HUES64 (cell line): Measurements from ENCODE around the gene CILP. TPM values are rescaled to one million over a fixed set of nuclear protein-coding genes. Genes with fewer than 3 reads are reported as not detected.

ENCODE experiments used
- H3K27ac ChIP-seq: 2 replicates; pipeline ENCODE4 v1.7.0; 2013; ENCODE audit warnings: low read depth, low read length, inconsistent platforms
- H3K27me3 ChIP-seq: 2 replicates; pipeline ENCODE4 v1.6.1; 2013; ENCODE audit warnings: mild to moderate bottlenecking, low read length; ENCODE audit not compliant: insufficient read depth
- H3K36me3 ChIP-seq: 2 replicates; pipeline ENCODE4 v1.6.1; 2013; ENCODE audit warnings: mild to moderate bottlenecking, low read length; ENCODE audit not compliant: insufficient read depth
- H3K4me1 ChIP-seq: 2 replicates; pipeline ENCODE4 v1.6.1; 2013; ENCODE audit warnings: mild to moderate bottlenecking, low read length, moderate library complexity; ENCODE audit not compliant: insufficient read depth
- H3K4me3 ChIP-seq: 2 replicates; pipeline ENCODE4 v1.5.1; 2013; ENCODE audit warnings: mild to moderate bottlenecking, low read length, moderate library complexity
- H3K9ac ChIP-seq: 2 replicates; pipeline ENCODE4 v1.6.1; 2013; ENCODE audit warnings: mild to moderate bottlenecking, low read depth, low read length
- H3K9me3 ChIP-seq: 2 replicates; pipeline ENCODE4 v1.6.1; 2013; ENCODE audit warnings: low read depth, low read length; ENCODE audit not compliant: insufficient read depth
- whole genome bisulfite sequencing: fragments of 150-250, 120-280 bp; methylation state at CpG from one replicate; pipeline ENCODE4 v1.1.7; 2013; ENCODE audit warnings: missing lambda C conversion rate; 5-methylcytosine and 5-hydroxymethylcytosine counted together
- polyA plus RNA-seq, 2 experiments: library from polyadenylated mRNA; stranded (reverse); fragments of 50-300 nt; gene quantifications; one replicate each; pipeline ENCODE4 v1.2.3, GENCODE V29; 2013

The CILP gene, protein sequence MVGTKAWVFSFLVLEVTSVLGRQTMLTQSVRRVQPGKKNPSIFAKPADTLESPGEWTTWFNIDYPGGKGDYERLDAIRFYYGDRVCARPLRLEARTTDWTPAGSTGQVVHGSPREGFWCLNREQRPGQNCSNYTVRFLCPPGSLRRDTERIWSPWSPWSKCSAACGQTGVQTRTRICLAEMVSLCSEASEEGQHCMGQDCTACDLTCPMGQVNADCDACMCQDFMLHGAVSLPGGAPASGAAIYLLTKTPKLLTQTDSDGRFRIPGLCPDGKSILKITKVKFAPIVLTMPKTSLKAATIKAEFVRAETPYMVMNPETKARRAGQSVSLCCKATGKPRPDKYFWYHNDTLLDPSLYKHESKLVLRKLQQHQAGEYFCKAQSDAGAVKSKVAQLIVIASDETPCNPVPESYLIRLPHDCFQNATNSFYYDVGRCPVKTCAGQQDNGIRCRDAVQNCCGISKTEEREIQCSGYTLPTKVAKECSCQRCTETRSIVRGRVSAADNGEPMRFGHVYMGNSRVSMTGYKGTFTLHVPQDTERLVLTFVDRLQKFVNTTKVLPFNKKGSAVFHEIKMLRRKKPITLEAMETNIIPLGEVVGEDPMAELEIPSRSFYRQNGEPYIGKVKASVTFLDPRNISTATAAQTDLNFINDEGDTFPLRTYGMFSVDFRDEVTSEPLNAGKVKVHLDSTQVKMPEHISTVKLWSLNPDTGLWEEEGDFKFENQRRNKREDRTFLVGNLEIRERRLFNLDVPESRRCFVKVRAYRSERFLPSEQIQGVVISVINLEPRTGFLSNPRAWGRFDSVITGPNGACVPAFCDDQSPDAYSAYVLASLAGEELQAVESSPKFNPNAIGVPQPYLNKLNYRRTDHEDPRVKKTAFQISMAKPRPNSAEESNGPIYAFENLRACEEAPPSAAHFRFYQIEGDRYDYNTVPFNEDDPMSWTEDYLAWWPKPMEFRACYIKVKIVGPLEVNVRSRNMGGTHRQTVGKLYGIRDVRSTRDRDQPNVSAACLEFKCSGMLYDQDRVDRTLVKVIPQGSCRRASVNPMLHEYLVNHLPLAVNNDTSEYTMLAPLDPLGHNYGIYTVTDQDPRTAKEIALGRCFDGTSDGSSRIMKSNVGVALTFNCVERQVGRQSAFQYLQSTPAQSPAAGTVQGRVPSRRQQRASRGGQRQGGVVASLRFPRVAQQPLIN
- not detected for polyA plus RNA-seq (2013, experiment 1 of 2)
- polyA plus RNA-seq (2013, experiment 2 of 2), result not detected

GRCh38 chr15:65210770-65211481 lies at the start of gene CILP:
TSS of gene CILP (minus strand) at chr15:65211473. CDS start at chr15:65209755, 1,718 bp downstream.
- Histone ChIP-seq H3K9me3 (no peaks in the 10 kb centered on the region), H3K4me1 (no peaks in the 10 kb centered on the region), H3K4me3 (no peak within 1 kb of the TSS), H3K9ac (no peak within 1 kb of the TSS), H3K27me3 (no peaks in the 10 kb centered on the region), H3K36me3 (no peaks in the 10 kb centered on the region), H3K27ac (no peak within 1 kb of the TSS)
- 88% methylated on average over 8 of the region's 8 CpGs for WGBS

DNA sequence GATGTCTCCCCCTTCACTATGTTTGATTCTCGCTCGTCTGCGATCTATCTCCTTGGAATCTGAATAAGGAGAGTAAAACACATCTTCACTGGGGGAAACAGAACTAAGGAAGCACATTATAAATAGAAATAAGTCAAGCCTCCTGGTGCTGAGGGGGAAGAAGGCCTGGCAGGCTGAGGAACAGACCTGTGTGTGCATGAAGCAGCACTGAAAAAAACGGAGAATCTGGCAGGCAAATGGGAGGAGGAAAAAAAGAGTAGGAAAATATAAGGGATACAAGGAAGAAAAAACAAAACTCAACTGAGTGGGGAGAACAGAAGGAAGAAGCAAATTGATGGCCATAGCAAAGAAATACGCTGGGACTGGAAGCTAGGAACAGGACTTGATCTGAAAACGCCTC lies 49.7 kb upstream of the CILP start:
- H3K27ac ChIP-seq, result no peak overlapping the region
- H3K4me3 ChIP-seq, result no peak overlapping the region
- no peaks in the 10 kb centered on the region for H3K9me3 ChIP-seq
- no peak overlapping the region for H3K9ac ChIP-seq
- peaks cover 10% of the 10 kb centered on the region for H3K4me1 ChIP-seq
- WGBS, result 95% methylated on average over 5 of the region's 6 CpGs
- no peaks in the 10 kb centered on the region for H3K27me3 ChIP-seq
- H3K36me3 ChIP-seq, result peaks cover 5% of the 10 kb centered on the region; the same call in 1 of the 2 replicates

GRCh38 chr15:65259367-65259797 lies 48.1 kb upstream of the CILP start:
- peaks cover 5% of the 10 kb centered on the region; the same call in 1 of the 2 replicates for H3K36me3 ChIP-seq

DNA sequence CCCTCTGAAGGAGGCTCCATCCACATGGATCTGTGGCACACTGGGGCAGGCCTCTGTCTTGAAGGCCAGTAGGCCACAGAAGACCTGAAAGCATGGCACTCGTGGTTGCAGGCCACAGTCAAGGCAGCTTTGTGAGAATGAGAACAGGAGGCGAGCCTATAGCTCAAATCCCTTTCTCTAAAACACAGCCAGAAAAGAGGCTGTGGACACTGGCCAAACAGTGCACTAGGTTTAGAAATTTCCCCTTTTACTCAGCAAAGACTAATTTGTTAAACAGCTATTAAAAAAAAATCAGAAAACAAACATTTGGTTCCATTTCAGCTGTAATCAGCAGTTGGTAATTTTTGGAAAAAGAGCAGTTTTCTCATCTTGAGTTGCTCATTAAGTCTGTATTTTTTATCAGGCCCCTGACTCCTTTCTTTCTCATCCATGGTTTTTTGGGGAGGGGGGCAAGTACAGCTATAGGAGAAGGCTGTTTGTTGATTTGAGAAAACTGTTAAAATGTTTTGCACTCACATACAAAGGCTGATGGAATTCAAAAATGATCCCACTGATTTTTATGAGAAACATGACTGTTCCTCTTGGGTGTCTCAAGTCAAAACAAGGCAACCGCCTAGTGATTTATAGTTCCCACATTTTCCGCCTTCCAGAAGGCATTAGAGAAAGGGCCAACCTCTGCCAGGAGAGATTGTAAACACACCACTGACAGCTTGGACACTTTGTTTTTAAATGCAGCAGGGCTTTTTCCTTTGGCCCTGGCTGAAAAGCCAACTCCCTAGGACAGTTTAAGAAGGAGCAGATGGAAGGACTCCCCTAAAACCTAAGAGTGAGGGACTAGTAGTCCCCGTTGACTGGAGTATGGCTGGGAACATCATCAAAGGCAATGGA lies 47.3 kb upstream of the CILP start:
- no peak overlapping the region for H3K4me3 ChIP-seq
- no peaks in the 10 kb centered on the region for H3K27me3 ChIP-seq
- H3K9ac ChIP-seq, result no peak overlapping the region
- no peak overlapping the region for H3K27ac ChIP-seq
- H3K9me3 ChIP-seq, result no peaks in the 10 kb centered on the region
- 93% methylated on average over 5 of the region's 5 CpGs for WGBS
- peaks cover 3% of the 10 kb centered on the region; the same call in 1 of the 2 replicates for H3K4me1 ChIP-seq
- peaks cover 5% of the 10 kb centered on the region; the same call in 1 of the 2 replicates for H3K36me3 ChIP-seq

More at GRCh38 chr15:65259367-65259797, 48.1 kb upstream of the CILP start:
- 92% methylated on average over 7 of the region's 7 CpGs for WGBS
- H3K9ac ChIP-seq, result no peak overlapping the region
- H3K4me3 ChIP-seq, result no peak overlapping the region
- no peaks in the 10 kb centered on the region for H3K9me3 ChIP-seq
- peaks cover 3% of the 10 kb centered on the region; the same call in 1 of the 2 replicates for H3K4me1 ChIP-seq
- no peak overlapping the region for H3K27ac ChIP-seq
- H3K27me3 ChIP-seq, result no peaks in the 10 kb centered on the region

- Histone ChIP-seq H3K36me3 (peaks cover 5% of the 10 kb centered on the region; the same call in 1 of the 2 replicates), H3K4me3 (no peak overlapping the region), H3K27ac (no peak overlapping the region), H3K9ac (no peak overlapping the region), H3K9me3 (no peaks in the 10 kb centered on the region), H3K4me1 (peaks cover 3% of the 10 kb centered on the region; the same call in 1 of the 2 replicates), H3K27me3 (no peaks in the 10 kb centered on the region)
- WGBS, result 92% methylated on average over 7 of the region's 7 CpGs
These were observed 44.3 kb upstream of the CILP start for GRCh38 chr15:65255486-65256140.

GRCh38 chr15:65254758-65255157 lies 43.5 kb upstream of the CILP start:
- H3K9ac ChIP-seq, result no peak overlapping the region
- no peaks in the 10 kb centered on the region for H3K9me3 ChIP-seq
- no peak overlapping the region for H3K27ac ChIP-seq
- H3K36me3 ChIP-seq, result 0 out of 2 replicates have a peak, but pooled peaks cover 4% of the 10 kb centered on the region
- H3K4me1 ChIP-seq, result peaks cover 3% of the 10 kb centered on the region; the same call in 1 of the 2 replicates
- no peaks in the 10 kb centered on the region for H3K27me3 ChIP-seq
- no peak overlapping the region for H3K4me3 ChIP-seq
- WGBS, result 87% methylated on average over 1 of the region's 1 CpG

GRCh38 chr15:65254356-65254755 lies 43.1 kb upstream of the CILP start:
- Histone ChIP-seq H3K4me3 (no peak overlapping the region), H3K27ac (no peak overlapping the region), H3K27me3 (no peaks in the 10 kb centered on the region), H3K9me3 (no peaks in the 10 kb centered on the region), H3K36me3 (no peaks in the 10 kb centered on the region), H3K9ac (no peak overlapping the region), H3K4me1 (peaks cover 3% of the 10 kb centered on the region; the same call in 1 of the 2 replicates)
- 57% methylated on average over 4 of the region's 4 CpGs for WGBS

DNA sequence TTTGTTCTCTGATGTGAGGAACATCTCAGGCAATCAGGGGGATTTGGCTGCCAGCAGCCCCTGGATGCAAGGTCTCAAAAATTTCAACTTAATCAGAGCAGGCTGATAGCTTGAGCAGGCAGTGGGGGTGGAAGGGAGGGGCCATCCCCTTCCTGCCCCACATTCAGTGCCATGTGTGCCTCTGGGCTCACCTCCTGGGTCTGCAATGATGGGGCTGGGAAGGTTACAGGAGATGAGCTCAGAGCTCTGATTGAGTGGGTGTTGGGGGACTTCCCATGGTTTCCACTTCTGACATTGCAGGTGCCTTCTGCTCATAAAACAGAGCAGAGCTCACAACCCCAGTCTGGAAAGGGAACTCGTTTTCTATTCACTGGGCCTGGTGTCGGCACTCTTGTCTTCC lies 38.4 kb upstream of the CILP start:
- no peak overlapping the region for H3K4me3 ChIP-seq
- H3K36me3 ChIP-seq, result no peaks in the 10 kb centered on the region
- peaks cover 10% of the 10 kb centered on the region; the same call in 1 of the 2 replicates for H3K4me1 ChIP-seq
- H3K27me3 ChIP-seq, result no peaks in the 10 kb centered on the region
- H3K9ac ChIP-seq, result no peak overlapping the region
- H3K27ac ChIP-seq, result no peak overlapping the region
- WGBS, result 89% methylated on average over 2 of the region's 2 CpGs
- H3K9me3 ChIP-seq, result no peaks in the 10 kb centered on the region

- Histone ChIP-seq H3K27ac (no peak overlapping the region), H3K4me1 (peaks cover 9% of the 10 kb centered on the region; the same call in 1 of the 2 replicates), H3K4me3 (no peak overlapping the region), H3K9ac (no peak overlapping the region), H3K27me3 (no peaks in the 10 kb centered on the region), H3K36me3 (no peaks in the 10 kb centered on the region), H3K9me3 (no peaks in the 10 kb centered on the region)
- 73% methylated on average over 9 of the region's 9 CpGs for WGBS
These were observed 37.4 kb upstream of the CILP start for GRCh38 chr15:65248511-65249255.
